Neural cell (in vitro differentiated cells): ENCODE measurements around the gene ADAMTS2. TPM values are rescaled to one million over a fixed set of nuclear protein-coding genes. Genes with fewer than 3 reads are reported as not detected.

Source experiments
- H2AFZ ChIP-seq: fragments of 200-600, 300-800 bp; sonication (generic), shearing (Covaris generic); 2 replicates; pipeline ENCODE4 v1.6.0; 2014; ENCODE audit warnings: low read depth, mild to moderate bottlenecking, antibody characterized with exemption, low read length, moderate library complexity
- H3F3A ChIP-seq: fragments of 200-600 bp; shearing (Covaris generic); 2 replicates; pipeline ENCODE4 v1.6.1; 2016; ENCODE audit warnings: mild to moderate bottlenecking, moderate library complexity, mixed read lengths, antibody characterized with exemption, low read length; ENCODE audit not compliant: insufficient read depth, poor library complexity, severe bottlenecking
- H3K27ac ChIP-seq: fragments of 200-600, 300-800 bp; sonication (generic), shearing (Covaris generic); 2 replicates; pipeline ENCODE4 v1.5.1; 2014; ENCODE audit warnings: mild to moderate bottlenecking, low read length, moderate library complexity
- H3K27me3 ChIP-seq: fragments of 300-800, 200-600 bp; sonication (generic), shearing (Covaris generic); 2 replicates; pipeline ENCODE4 v1.6.0; 2014; ENCODE audit warnings: mild to moderate bottlenecking, low read depth, low read length, moderate library complexity; ENCODE audit not compliant: insufficient read depth
- H3K36me3 ChIP-seq: fragments of 300-800, 200-600 bp; sonication (generic), shearing (Covaris generic); 2 replicates; pipeline ENCODE4 v1.5.1; 2014; ENCODE audit warnings: mild to moderate bottlenecking, antibody characterized with exemption, low read length, moderate library complexity; ENCODE audit not compliant: insufficient read depth
- H3K4me2 ChIP-seq: fragments of 300-800, 200-600 bp; sonication (generic), shearing (Covaris generic); 2 replicates; pipeline ENCODE4 v1.6.0; 2014; ENCODE audit warnings: mild to moderate bottlenecking, low read length
- H3K4me3 ChIP-seq: fragments of 300-800, 200-600 bp; sonication (generic), shearing (Covaris generic); 2 replicates; pipeline ENCODE4 v1.5.1; 2014; ENCODE audit warnings: mild to moderate bottlenecking, low read length, moderate library complexity
- H3K79me2 ChIP-seq: fragments of 200-600 bp; shearing (Covaris generic); replicated peaks from 2 replicates; pipeline ENCODE4 v1.6.0; 2014; ENCODE audit warnings: mild to moderate bottlenecking, low read length, moderate library complexity; ENCODE audit not compliant: insufficient read depth
- H3K9ac ChIP-seq: fragments of 300-800, 200-600 bp; sonication (generic), shearing (Covaris generic); 2 replicates; pipeline ENCODE4 v1.6.1; 2016; ENCODE audit warnings: mild to moderate bottlenecking, low read length, mixed read lengths
- H3K9me2 ChIP-seq: fragments of 200-600 bp; shearing (Covaris generic); 2 replicates; pipeline ENCODE4 v1.6.1; 2016; ENCODE audit warnings: mild to moderate bottlenecking, low read length, mixed read lengths; ENCODE audit not compliant: insufficient read depth
- H3K9me3 ChIP-seq: fragments of 200-600, 300-800 bp; sonication (generic), shearing (Covaris generic); 2 replicates; pipeline ENCODE4 v1.6.1; 2016; ENCODE audit warnings: mild to moderate bottlenecking, mixed run types, low read length, moderate library complexity, mixed read lengths
- H4K20me1 ChIP-seq: fragments of 200-600 bp; shearing (Covaris generic); 2 replicates; pipeline ENCODE4 v1.6.1; 2016; ENCODE audit warnings: mild to moderate bottlenecking, mixed run types; ENCODE audit not compliant: insufficient read depth
- CTCF ChIP-seq: fragments of 450-650 bp; IDR thresholded peaks from 2 replicates; pipeline ENCODE4 v1.5.1; 2014; ENCODE audit warnings: antibody characterized with exemption, mild to moderate bottlenecking, moderate library complexity; ENCODE audit not compliant: poor library complexity, severe bottlenecking
- EP300 ChIP-seq: fragments of 450-650 bp; conservative IDR thresholded peaks from 2 replicates; pipeline ENCODE4 v1.6.1; 2014; ENCODE audit warnings: antibody characterized with exemption, mild to moderate bottlenecking, moderate library complexity; ENCODE audit not compliant: poor library complexity, severe bottlenecking
- EZH2 ChIP-seq: fragments of 200-600, 300-800 bp; shearing (Covaris generic), sonication (generic); IDR thresholded peaks from 2 replicates; pipeline ENCODE4 v1.6.1; 2014; ENCODE audit warnings: antibody characterized with exemption, low read length, borderline replicate concordance, mild to moderate bottlenecking; ENCODE audit not compliant: insufficient read depth, poor library complexity, severe bottlenecking
- MXI1 ChIP-seq: fragments of 450-650 bp; conservative IDR thresholded peaks from 2 replicates; pipeline ENCODE4 v1.6.1; 2014; ENCODE audit warnings: antibody characterized with exemption, mild to moderate bottlenecking; ENCODE audit not compliant: poor library complexity, severe bottlenecking
- POLR2AphosphoS5 ChIP-seq: IDR thresholded peaks from 2 replicates; pipeline ENCODE4 v1.6.1; 2012
- RAD21 ChIP-seq: fragments of 450-650 bp; conservative IDR thresholded peaks from 2 replicates; pipeline ENCODE4 v1.6.1; 2014; ENCODE audit warnings: antibody characterized with exemption, mild to moderate bottlenecking, moderate library complexity
- REST ChIP-seq: IDR thresholded peaks from 2 replicates; pipeline ENCODE4 v1.6.1; 2012; ENCODE audit warnings: borderline replicate concordance
- SMC3 ChIP-seq: fragments of 450-650 bp; conservative IDR thresholded peaks from 2 replicates; pipeline ENCODE4 v1.6.1; 2014; ENCODE audit warnings: antibody characterized with exemption, mild to moderate bottlenecking, moderate library complexity; ENCODE audit not compliant: poor library complexity
- TAF1 ChIP-seq: IDR thresholded peaks from 2 replicates; pipeline ENCODE4 v1.6.1; 2012; ENCODE audit warnings: low read depth
- polyA plus RNA-seq: library from polyadenylated mRNA; depleted of rRNA; stranded (reverse); fragments of >200 nt; gene quantifications from 2 replicates; pipeline ENCODE4 v1.2.3, GENCODE V29; 2014

The ADAMTS2 gene
- polyA plus RNA-seq, 1 donor from 2014 or later, result 0.61 TPM

- no peaks in the 10 kb centered on the region for H3K9me3 ChIP-seq
- H3K36me3 ChIP-seq, result no peaks in the 10 kb centered on the region
- H3K4me3 ChIP-seq, result no peak overlapping the region
- H3K79me2 ChIP-seq, result no peaks in the 10 kb centered on the region
- no peak overlapping the region for H3K27ac ChIP-seq
- H2AFZ ChIP-seq, result no peak overlapping the region
- no peaks in the 10 kb centered on the region for H3F3A ChIP-seq
- no peaks in the 10 kb centered on the region for H3K27me3 ChIP-seq
- H4K20me1 ChIP-seq, result no peaks in the 10 kb centered on the region
- TF ChIP-seq TAF1 (no peak), REST (no peak), EP300 (no peak), CTCF (no peak), MXI1 (no peak), EZH2 (no peak), RAD21 (no peak), SMC3 (no peak), POLR2AphosphoS5 (no peak)
- no peak overlapping the region for H3K4me2 ChIP-seq
- H3K9me2 ChIP-seq, result no peaks in the 10 kb centered on the region
- H3K9ac ChIP-seq, result no peak overlapping the region
Observed at GRCh38 chr5:179162351-179163235, 182.7 kb downstream of the ADAMTS2 start.

- no peaks in the 10 kb centered on the region for H3K79me2 ChIP-seq
- no peak overlapping the region for H3K27ac ChIP-seq
- TF ChIP-seq EZH2 (no peak), REST (no peak), MXI1 (no peak), CTCF (no peak), POLR2AphosphoS5 (no peak), EP300 (no peak), RAD21 (no peak), SMC3 (no peak), TAF1 (no peak)
Observed at GRCh38 chr5:179161901-179162300, 183.4 kb downstream of the ADAMTS2 start.

More at GRCh38 chr5:179161901-179162300, 183.4 kb downstream of the ADAMTS2 start:
- no peak overlapping the region for H3K4me2 ChIP-seq
- no peaks in the 10 kb centered on the region for H3F3A ChIP-seq
- no peaks in the 10 kb centered on the region for H3K9me3 ChIP-seq
- no peak overlapping the region for H2AFZ ChIP-seq
- no peaks in the 10 kb centered on the region for H3K27me3 ChIP-seq
- no peaks in the 10 kb centered on the region for H4K20me1 ChIP-seq
- no peak overlapping the region for H3K9ac ChIP-seq
- H3K9me2 ChIP-seq, result no peaks in the 10 kb centered on the region
- no peaks in the 10 kb centered on the region for H3K36me3 ChIP-seq
- no peak overlapping the region for H3K4me3 ChIP-seq
